Nephron progenitor cell (in vitro differentiated cells): ENCODE results near the gene USP9X.

Experiments
- DNase-seq: peaks from one replicate; pipeline ENCODE4 v3.0.0; 2021
- H3K27ac Mint-ChIP-seq: 2 replicates; pipeline ENCODE4 v1.8.0; 2021; ENCODE audit warnings: mild to moderate bottlenecking, moderate library complexity, mixed read lengths
- H3K27me3 Mint-ChIP-seq: 2 replicates; pipeline ENCODE4 v1.8.0; 2021; ENCODE audit warnings: mild to moderate bottlenecking, low read depth, mixed read lengths; ENCODE audit not compliant: poor library complexity
- H3K36me3 Mint-ChIP-seq: 2 replicates; pipeline ENCODE4 v1.8.0; 2021; ENCODE audit warnings: low read depth, mixed read lengths
- H3K4me1 Mint-ChIP-seq: 2 replicates; pipeline ENCODE4 v1.8.0; 2021; ENCODE audit warnings: mixed read lengths
- H3K4me3 Mint-ChIP-seq: 2 replicates; pipeline ENCODE4 v1.8.0; 2021; ENCODE audit warnings: mild to moderate bottlenecking, moderate library complexity, mixed read lengths
- H3K9me3 Mint-ChIP-seq: 2 replicates; pipeline ENCODE4 v1.8.0; 2021; ENCODE audit warnings: mild to moderate bottlenecking, moderate library complexity, mixed read lengths
- CTCF ChIP-seq: fragments of 200-600 bp; sonication (generic); IDR thresholded peaks from 2 replicates; pipeline ENCODE4 v1.5.0; 2021; ENCODE audit warnings: antibody characterized with exemption

USP9X gene

GRCh38 chrX:41119803-41120202, 34.6 kb downstream of the USP9X start:
- Mint-ChIP-seq H3K9me3 (peaks cover 56% of the 10 kb centered on the region), H3K4me3 (no peak overlapping the region), H3K4me1 (peaks cover 13% of the 10 kb centered on the region), H3K36me3 (peaks cover 64% of the 10 kb centered on the region), H3K27ac (no peak overlapping the region), H3K27me3 (no peaks in the 10 kb centered on the region)
- TF ChIP-seq CTCF: no peak
- no peak for DNase-seq

GRCh38 chrX:41121766-41122165, 36.5 kb downstream of the USP9X start:
- H3K4me1 Mint-ChIP-seq: peaks cover 3% of the 10 kb centered on the region
- no peak for DNase-seq
- TF ChIP-seq CTCF: no peak
- peaks cover 59% of the 10 kb centered on the region for H3K9me3 Mint-ChIP-seq
- no peak overlapping the region for H3K4me3 Mint-ChIP-seq
- peaks cover 69% of the 10 kb centered on the region for H3K36me3 Mint-ChIP-seq
- H3K27me3 Mint-ChIP-seq: no peaks in the 10 kb centered on the region
- H3K27ac Mint-ChIP-seq: no peak overlapping the region

DNA sequence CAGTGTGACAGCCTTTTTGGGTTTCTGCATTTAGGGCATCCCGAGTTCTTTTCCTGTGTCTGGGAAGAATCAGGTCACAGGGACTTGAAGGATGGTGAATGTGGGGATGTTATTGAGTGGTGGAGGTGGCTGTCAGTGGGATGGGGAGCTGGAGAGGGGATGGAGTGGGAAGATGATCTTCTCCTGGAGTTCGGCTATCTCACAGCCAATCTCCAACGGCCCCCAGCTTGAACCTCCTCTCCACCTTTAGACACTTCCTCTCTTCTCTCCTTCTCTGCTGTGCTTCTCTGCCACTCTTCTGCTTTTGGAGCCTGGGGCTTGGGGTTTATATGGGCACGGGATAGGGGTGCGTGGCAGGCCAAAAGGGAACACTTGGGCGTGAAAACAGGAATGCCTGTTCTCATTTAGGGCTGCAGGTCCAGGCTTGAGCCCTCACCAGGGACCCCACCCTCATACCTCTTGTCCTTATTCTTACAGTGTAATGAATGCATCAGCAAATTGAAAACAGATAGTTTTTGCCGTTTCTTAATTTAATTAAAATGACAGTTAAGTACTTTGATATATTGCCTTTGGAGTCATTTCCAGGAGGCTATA, 37.5 kb downstream of the USP9X start:
- peaks cover 53% of the 10 kb centered on the region for H3K9me3 Mint-ChIP-seq
- H3K36me3 Mint-ChIP-seq: peaks cover 63% of the 10 kb centered on the region
- H3K27ac Mint-ChIP-seq: no peak overlapping the region
- H3K27me3 Mint-ChIP-seq: no peaks in the 10 kb centered on the region
- TF ChIP-seq CTCF: no peak
- H3K4me1 Mint-ChIP-seq: no peaks in the 10 kb centered on the region
- H3K4me3 Mint-ChIP-seq: no peak overlapping the region
- no peak for DNase-seq

- no peak overlapping the region for H3K4me3 Mint-ChIP-seq
- peaks cover 19% of the 10 kb centered on the region for H3K9me3 Mint-ChIP-seq
- TF ChIP-seq CTCF: no peak
- DNase-seq: no peak
- no peaks in the 10 kb centered on the region for H3K4me1 Mint-ChIP-seq
- peaks cover 50% of the 10 kb centered on the region for H3K36me3 Mint-ChIP-seq
- no peak overlapping the region for H3K27ac Mint-ChIP-seq
- H3K27me3 Mint-ChIP-seq: no peaks in the 10 kb centered on the region
Observed at GRCh38 chrX:41127477-41128192, 42.4 kb downstream of the USP9X start.

- no peak for TF ChIP-seq CTCF
- H3K27ac Mint-ChIP-seq: no peak overlapping the region
- H3K27me3 Mint-ChIP-seq: no peaks in the 10 kb centered on the region
- peaks cover 8% of the 10 kb centered on the region for H3K9me3 Mint-ChIP-seq
- DNase-seq: no peak
- no peaks in the 10 kb centered on the region for H3K4me1 Mint-ChIP-seq
- peaks cover 50% of the 10 kb centered on the region for H3K36me3 Mint-ChIP-seq
- H3K4me3 Mint-ChIP-seq: no peak overlapping the region
Observed at GRCh38 chrX:41128955-41129354, 43.7 kb downstream of the USP9X start.

GRCh38 chrX:41131766-41132165, 46.5 kb downstream of the USP9X start:
- Mint-ChIP-seq H3K36me3 (peaks cover 61% of the 10 kb centered on the region), H3K27me3 (no peaks in the 10 kb centered on the region), H3K9me3 (peaks cover 10% of the 10 kb centered on the region), H3K27ac (no peak overlapping the region), H3K4me3 (no peak overlapping the region), H3K4me1 (no peaks in the 10 kb centered on the region)
- DNase-seq: no peak
- no peak for TF ChIP-seq CTCF
